Measurements from ENCODE around the gene DMWD. TPM values are rescaled to one million over a fixed set of nuclear protein-coding genes. Genes with fewer than 3 reads are reported as not detected.

The DMWD gene
- total RNA-seq (2021) (79.2 and 86.7 TPM in 2 replicates), Bru-seq, nascent RNA (percentile 79 among the genes with signal in this experiment), BruChase-seq, experiment 1, labeled RNA remaining after a 2-hour chase (percentile 85 among the genes with signal in this experiment), BruChase-seq, experiment 2, labeled RNA remaining after a 6-hour chase (percentile 93 among the genes with signal in this experiment)
- long read RNA-seq, transcript DMWD-202 (4 exons, 3,292 nt): major isoform, 43 of 137 reads
- long read RNA-seq, transcript DMWD-201 (5 exons, 3,305 nt): minor isoform, 42 of 137 reads
- long read RNA-seq, transcript DMWD-205 (2 exons, 643 nt): minor isoform, 7 of 137 reads
- long read RNA-seq, partial matches to known transcripts: 27 of 137 reads
- long read RNA-seq, other reads (novel, unspliced or antisense): 18 of 137 reads

- no peaks in the 10 kb centered on the region for H3K9me3 ChIP-seq (ENCODE audit: low read depth, low read length, poor library complexity, severe bottlenecking)
- TF ChIP-seq EZH2 (IDR thresholded peaks at IDR 0.05; ENCODE audit: borderline replicate concordance, low read depth, low read length, poor library complexity, severe bottlenecking): no peak
- TF ChIP-seq, protein P1, sequence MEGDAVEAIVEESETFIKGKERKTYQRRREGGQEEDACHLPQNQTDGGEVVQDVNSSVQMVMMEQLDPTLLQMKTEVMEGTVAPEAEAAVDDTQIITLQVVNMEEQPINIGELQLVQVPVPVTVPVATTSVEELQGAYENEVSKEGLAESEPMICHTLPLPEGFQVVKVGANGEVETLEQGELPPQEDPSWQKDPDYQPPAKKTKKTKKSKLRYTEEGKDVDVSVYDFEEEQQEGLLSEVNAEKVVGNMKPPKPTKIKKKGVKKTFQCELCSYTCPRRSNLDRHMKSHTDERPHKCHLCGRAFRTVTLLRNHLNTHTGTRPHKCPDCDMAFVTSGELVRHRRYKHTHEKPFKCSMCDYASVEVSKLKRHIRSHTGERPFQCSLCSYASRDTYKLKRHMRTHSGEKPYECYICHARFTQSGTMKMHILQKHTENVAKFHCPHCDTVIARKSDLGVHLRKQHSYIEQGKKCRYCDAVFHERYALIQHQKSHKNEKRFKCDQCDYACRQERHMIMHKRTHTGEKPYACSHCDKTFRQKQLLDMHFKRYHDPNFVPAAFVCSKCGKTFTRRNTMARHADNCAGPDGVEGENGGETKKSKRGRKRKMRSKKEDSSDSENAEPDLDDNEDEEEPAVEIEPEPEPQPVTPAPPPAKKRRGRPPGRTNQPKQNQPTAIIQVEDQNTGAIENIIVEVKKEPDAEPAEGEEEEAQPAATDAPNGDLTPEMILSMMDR (conservative IDR thresholded peaks at IDR 0.05; ENCODE audit: low read depth, low read length): no peak
- H3K27me3 ChIP-seq (replicated peaks; ENCODE audit: insufficient read depth, low read depth, low read length, poor library complexity): no peaks in the 10 kb centered on the region
- CTCF ChIA-PET: interaction anchor here (0.7 to 1.4 kb wide), 2 partner anchors 24 to 25 kb away, joined by 3 to 17 read pairs; no protein-coding TSS in a partner anchor
- intact Hi-C loops (cut with micrococcal nuclease; ENCODE audit: unreplicated experiment): no loop called here
- peaks cover 28% of the 10 kb centered on the region for H3K36me3 ChIP-seq (ENCODE audit: insufficient read depth, low read length, poor library complexity, severe bottlenecking)
- H3K4me1 ChIP-seq (ENCODE audit: insufficient read depth, low read length, poor library complexity, severe bottlenecking): peaks cover 6% of the 10 kb centered on the region
- POLR2A ChIA-PET (ENCODE audit: low non-redundant PET): interaction anchor here (0.7 kb wide), 1 partner anchor 14 kb away, joined by 6 read pairs; no protein-coding TSS in a partner anchor
- peak within 1 kb of the TSS; percentile 88 for H3K27ac ChIP-seq (ENCODE audit: low read depth, low read length, poor library complexity, severe bottlenecking)
- DNase-seq (ENCODE audit: low spot score): peak; percentile 99
- H3K4me3 ChIP-seq (ENCODE audit: low read depth, low read length, poor library complexity, severe bottlenecking): peak within 1 kb of the TSS; percentile 97
- no TSS peak for BruUV-seq (replicated peaks)
Measured at GRCh38 chr19:45792470-45793177, at the start of gene DMWD. DMWD (minus strand) TSS chr19:45792845; CDS start chr19:45792756, 89 bp downstream.

GRCh38 chr19:45842198-45842597 is 49.6 kb upstream of the DMWD start:
- Histone ChIP-seq H3K36me3 (ENCODE audit: insufficient read depth, low read length, poor library complexity, severe bottlenecking) (peaks cover 81% of the 10 kb centered on the region), H3K27me3 (replicated peaks; ENCODE audit: insufficient read depth, low read depth, low read length, poor library complexity) (no peaks in the 10 kb centered on the region), H3K27ac (ENCODE audit: low read depth, low read length, poor library complexity, severe bottlenecking) (no peak overlapping the region), H3K4me1 (ENCODE audit: insufficient read depth, low read length, poor library complexity, severe bottlenecking) (no peaks in the 10 kb centered on the region), H3K9me3 (ENCODE audit: low read depth, low read length, poor library complexity, severe bottlenecking) (no peaks in the 10 kb centered on the region), H3K4me3 (ENCODE audit: low read depth, low read length, poor library complexity, severe bottlenecking) (no peak overlapping the region)
- ChIA-PET CTCF (interaction anchor here (0.6 kb wide), 1 partner anchor 687 kb away, joined by 3 read pairs; no protein-coding TSS in a partner anchor), POLR2A (ENCODE audit: low non-redundant PET) (no interaction called here)
- intact Hi-C loops (cut with micrococcal nuclease; ENCODE audit: unreplicated experiment): no loop called here
- DNase-seq (ENCODE audit: low spot score): no peak
- TF ChIP-seq, protein P1 (conservative IDR thresholded peaks at IDR 0.05; ENCODE audit: low read depth, low read length): no peak
- TF ChIP-seq EZH2 (IDR thresholded peaks at IDR 0.05; ENCODE audit: borderline replicate concordance, low read depth, low read length, poor library complexity, severe bottlenecking): no peak
- no TSS peak for BruUV-seq (replicated peaks)

GRCh38 chr19:45834970-45835369 is 42.3 kb upstream of the DMWD start:
- Histone ChIP-seq H3K27me3 (replicated peaks; ENCODE audit: insufficient read depth, low read depth, low read length, poor library complexity) (no peaks in the 10 kb centered on the region), H3K9me3 (ENCODE audit: low read depth, low read length, poor library complexity, severe bottlenecking) (no peaks in the 10 kb centered on the region), H3K27ac (ENCODE audit: low read depth, low read length, poor library complexity, severe bottlenecking) (no peak overlapping the region), H3K36me3 (ENCODE audit: insufficient read depth, low read length, poor library complexity, severe bottlenecking) (peaks cover 82% of the 10 kb centered on the region), H3K4me1 (ENCODE audit: insufficient read depth, low read length, poor library complexity, severe bottlenecking) (no peaks in the 10 kb centered on the region), H3K4me3 (ENCODE audit: low read depth, low read length, poor library complexity, severe bottlenecking) (no peak overlapping the region)
- intact Hi-C loops (cut with micrococcal nuclease; ENCODE audit: unreplicated experiment): no loop called here
- no TSS peak for BruUV-seq (replicated peaks)
- no peak for TF ChIP-seq EZH2 (IDR thresholded peaks at IDR 0.05; ENCODE audit: borderline replicate concordance, low read depth, low read length, poor library complexity, severe bottlenecking)
- TF ChIP-seq, protein P1 (conservative IDR thresholded peaks at IDR 0.05; ENCODE audit: low read depth, low read length): no peak
- DNase-seq (ENCODE audit: low spot score): no peak
- CTCF ChIA-PET: no interaction called here
- POLR2A ChIA-PET (ENCODE audit: low non-redundant PET): no interaction called here

Data from A673 (cell line).